H1 (cell line): ENCODE measurements around the gene SMTNL1. TPM values are rescaled to one million over a fixed set of nuclear protein-coding genes. Genes with fewer than 3 reads are reported as not detected.

Experiments used
- CTCF ChIA-PET: fragments of 300-600 bp; sonication (Branson Sonifier 250); formaldehyde crosslinking; loops from one replicate; lab custom pipeline; 2021; ENCODE audit not compliant: partially characterized antibody; lab: Charles Lee
- POLR2A ChIA-PET: fragments of 300-600 bp; sonication (Branson Sonifier 250); formaldehyde crosslinking; loops from one replicate; lab custom pipeline; 2021; ENCODE audit warnings: inconsistent platforms; ENCODE audit not compliant: partially characterized antibody; lab: Charles Lee
- DNase-seq, 2 experiments: peaks; one replicate each; pipeline versions ENCODE4 v3.0.0 to v3.0.0-alpha.2; 2010 to 2022; ENCODE audit warnings: low spot score in 2 of 2, low read depth in 1 of 2, mixed read lengths in 1 of 2
- FAIRE-seq: peaks from 2 replicates; lab custom pipeline; 2011; peaks lifted over from hg19 to GRCh38; lab: Jason Lieb, UNC
- H2AFZ ChIP-seq: 2 replicates; pipeline ENCODE4 v1.8.1; 2012; ENCODE audit warnings: low read length, inconsistent platforms
- H2AK5ac ChIP-seq: 2 replicates; pipeline ENCODE4 v1.6.1; 2013; ENCODE audit warnings: low read depth, low read length
- H2BK120ac ChIP-seq: replicated peaks from 2 replicates; pipeline ENCODE3; 2013; ENCODE audit warnings: low read depth, low read length, inconsistent platforms
- H2BK12ac ChIP-seq: 2 replicates; pipeline ENCODE4 v1.6.1; 2013; ENCODE audit warnings: low read depth, low read length
- H2BK15ac ChIP-seq: 2 replicates; pipeline ENCODE4 v1.6.1; 2013; ENCODE audit warnings: low read length
- H2BK20ac ChIP-seq: 2 replicates; pipeline ENCODE4 v1.6.1; 2013; ENCODE audit warnings: low read length
- H2BK5ac ChIP-seq: 2 replicates; pipeline ENCODE4 v1.6.1; 2013; ENCODE audit warnings: low read depth, low read length
- H3K14ac ChIP-seq: 2 replicates; pipeline ENCODE4 v1.6.1; 2013; ENCODE audit warnings: inconsistent platforms; ENCODE audit not compliant: insufficient read length
- H3K18ac ChIP-seq: 2 replicates; pipeline ENCODE4 v1.6.1; 2013; ENCODE audit warnings: low read length; ENCODE audit errors: extremely low read depth
- H3K23ac ChIP-seq: 2 replicates; pipeline ENCODE4 v1.6.1; 2013; ENCODE audit warnings: inconsistent platforms; ENCODE audit not compliant: insufficient read length
- H3K23me2 ChIP-seq: 2 replicates; pipeline ENCODE4 v1.6.1; 2013; ENCODE audit warnings: low read depth, low read length
- H3K27ac ChIP-seq: 2 replicates; pipeline ENCODE4 v1.6.1; 2011; ENCODE audit warnings: low read depth, low read length, inconsistent platforms
- H3K27me3 ChIP-seq, 4 experiments: replicated peaks in 1 of 4; 1 replicate in 1 of 4; 2 replicates in 3 of 4; pipeline versions ENCODE4 v1.6.1 to v1.8.1; 2011 to 2013; ENCODE audit warnings: low read length in 3 of 4, mild to moderate bottlenecking in 3 of 4, inconsistent platforms in 2 of 4, mixed read lengths in 2 of 4, moderate library complexity in 1 of 4; ENCODE audit not compliant: control insufficient read depth in 3 of 4, insufficient read depth in 3 of 4; ENCODE audit errors: extremely low read depth in 1 of 4
- H3K36me3 ChIP-seq, 4 experiments: 2 replicates each; pipeline versions ENCODE4 v1.6.1 to v1.8.1; 2011 to 2013; ENCODE audit warnings: mild to moderate bottlenecking in 4 of 4, low read length in 3 of 4, moderate library complexity in 2 of 4, control low read depth in 1 of 4, inconsistent platforms in 1 of 4; ENCODE audit not compliant: insufficient read depth in 4 of 4, control insufficient read depth in 2 of 4
- H3K4ac ChIP-seq: replicated peaks from 2 replicates; pipeline ENCODE3; 2013; ENCODE audit warnings: low read length, low read depth, mixed read lengths, inconsistent platforms; ENCODE audit not compliant: insufficient read length
- H3K4me1 ChIP-seq, 4 experiments: replicated peaks in 1 of 4; 1 replicate in 1 of 4; 2 replicates in 3 of 4; pipeline versions ENCODE4 v1.6.1 to v1.8.1; 2011 to 2013; ENCODE audit warnings: low read length in 3 of 4, inconsistent platforms in 2 of 4, mixed read lengths in 1 of 4; ENCODE audit not compliant: insufficient read depth in 4 of 4, control insufficient read depth in 3 of 4
- H3K4me2 ChIP-seq, 2 experiments: 2 replicates each; pipeline versions ENCODE4 v1.6.1 to v1.8.1; 2011 to 2013; ENCODE audit warnings: low read depth in 2 of 2, low read length in 2 of 2, control low read depth in 1 of 2, inconsistent platforms in 1 of 2, mild to moderate bottlenecking in 1 of 2; ENCODE audit not compliant: insufficient read depth in 1 of 2
- H3K4me3 ChIP-seq, 4 experiments: fragments of 200-600, 300-600 bp in 1 of 4; sonication (generic), shearing (Covaris generic), sonication (Bioruptor Twin) in 1 of 4; 2 replicates each; pipeline versions ENCODE4 v1.5.1 to v1.8.1; 2011 to 2016; ENCODE audit warnings: low read length in 4 of 4, low read depth in 3 of 4, control low read depth in 2 of 4, inconsistent platforms in 2 of 4, mild to moderate bottlenecking in 2 of 4, mixed read lengths in 1 of 4, moderate library complexity in 1 of 4; ENCODE audit not compliant: insufficient read depth in 2 of 4; ENCODE audit errors: extremely low read depth in 1 of 4
- H3K56ac ChIP-seq: replicated peaks from 2 replicates; pipeline ENCODE3; 2013; ENCODE audit warnings: low read depth, mild to moderate bottlenecking, mixed read lengths, low read length, inconsistent platforms; ENCODE audit not compliant: insufficient read length
- H3K79me1 ChIP-seq: 2 replicates; pipeline ENCODE4 v1.6.1; 2013; ENCODE audit warnings: low read depth, low read length, control low read depth
- H3K79me2 ChIP-seq, 2 experiments: 2 replicates each; pipeline versions ENCODE4 v1.6.1 to v1.8.1; 2012 to 2013; ENCODE audit warnings: low read length in 2 of 2, mild to moderate bottlenecking in 2 of 2, inconsistent platforms in 1 of 2; ENCODE audit not compliant: insufficient read depth in 2 of 2, control insufficient read depth in 1 of 2
- H3K9ac ChIP-seq, 4 experiments: replicated peaks in 1 of 4; 1 replicate in 1 of 4; 2 replicates in 3 of 4; pipeline versions ENCODE4 v1.6.1 to v1.8.1; 2011 to 2013; ENCODE audit warnings: low read depth in 3 of 4, low read length in 3 of 4, control low read depth in 2 of 4, mild to moderate bottlenecking in 2 of 4, moderate library complexity in 2 of 4, inconsistent platforms in 1 of 4; ENCODE audit errors: extremely low read depth in 1 of 4
- H3K9me3 ChIP-seq, 2 experiments: 2 replicates each; pipeline versions ENCODE4 v1.6.1 to v1.8.1; 2012 to 2013; ENCODE audit warnings: mild to moderate bottlenecking in 2 of 2, moderate library complexity in 2 of 2, control low read depth in 1 of 2, inconsistent platforms in 1 of 2, low read depth in 1 of 2, low read length in 1 of 2, mixed read lengths in 1 of 2; ENCODE audit not compliant: insufficient read depth in 2 of 2
- H4K20me1 ChIP-seq, 2 experiments: replicated peaks in 1 of 2; 2 replicates each; pipeline versions ENCODE3 to v1.8.1; 2011 to 2013; ENCODE audit warnings: inconsistent platforms in 2 of 2, low read length in 2 of 2, mild to moderate bottlenecking in 1 of 2; ENCODE audit not compliant: insufficient read depth in 2 of 2, control insufficient read depth in 1 of 2
- H4K5ac ChIP-seq: 2 replicates; pipeline ENCODE4 v1.6.1; 2013; ENCODE audit warnings: low read length, low read depth, mixed read lengths, inconsistent platforms; ENCODE audit not compliant: insufficient read length
- H4K8ac ChIP-seq: 2 replicates; pipeline ENCODE4 v1.8.0; 2013; ENCODE audit warnings: mild to moderate bottlenecking, moderate library complexity, low read length, inconsistent platforms; ENCODE audit not compliant: insufficient read depth; ENCODE audit errors: extremely low read depth
- H4K91ac ChIP-seq: replicated peaks from 2 replicates; pipeline ENCODE3; 2013; ENCODE audit warnings: low read length, mixed read lengths, inconsistent platforms; ENCODE audit not compliant: insufficient read length
- BRCA1 ChIP-seq: IDR thresholded peaks from 2 replicates; pipeline ENCODE4 v1.6.1; 2012; ENCODE audit warnings: low read depth, low read length, improper control_type of control experiment
- CHD2 ChIP-seq: IDR thresholded peaks from 2 replicates; pipeline ENCODE4 v1.6.1; 2012; ENCODE audit warnings: low read length, improper control_type of control experiment
- CREB1 ChIP-seq: IDR thresholded peaks from 2 replicates; pipeline ENCODE4 v1.6.1; 2012; ENCODE audit warnings: inconsistent platforms
- FOSL1 ChIP-seq: IDR thresholded peaks from 2 replicates; pipeline ENCODE4 v1.6.1; 2011; ENCODE audit warnings: mild to moderate bottlenecking, low read depth, low read length, moderate library complexity; ENCODE audit not compliant: insufficient read depth
- KDM4A ChIP-seq: IDR thresholded peaks from one replicate; pipeline ENCODE4 v1.7.1; 2012; ENCODE audit warnings: low read depth, mild to moderate bottlenecking, moderate library complexity, low read length, inconsistent platforms; ENCODE audit not compliant: severe bottlenecking
- POLR2A ChIP-seq, 2 experiments: IDR thresholded peaks; 1 replicate in 1 of 2; 2 replicates in 1 of 2; pipeline ENCODE4 v1.6.1; 2011; ENCODE audit warnings: low read depth in 2 of 2, low read length in 2 of 2, mild to moderate bottlenecking in 2 of 2; ENCODE audit errors: control extremely low read depth in 1 of 2
- POU5F1 ChIP-seq: IDR thresholded peaks from 2 replicates; pipeline ENCODE4 v1.6.1; 2011; ENCODE audit warnings: low read depth, mild to moderate bottlenecking, low read length, moderate library complexity
- RBBP5 ChIP-seq: IDR thresholded peaks from 2 replicates; pipeline ENCODE4 v1.7.1; 2012; ENCODE audit warnings: low read depth, mild to moderate bottlenecking, inconsistent platforms, low read length, moderate library complexity, borderline replicate concordance
- SIN3A ChIP-seq, 2 experiments: IDR thresholded peaks in 1 of 2; conservative IDR thresholded peaks in 1 of 2; 2 replicates each; pipeline ENCODE4 v1.6.1; 2011 to 2012; ENCODE audit warnings: low read length in 2 of 2, improper control_type of control experiment in 1 of 2, low read depth in 1 of 2, mild to moderate bottlenecking in 1 of 2
- SP4 ChIP-seq: IDR thresholded peaks from 2 replicates; pipeline ENCODE4 v1.6.1; 2012; ENCODE audit warnings: low read length, inconsistent platforms
- SUZ12 ChIP-seq: fragments of 200-600 bp; sonication (generic); IDR thresholded peaks from 2 replicates; pipeline ENCODE4 v1.6.1; 2012; ENCODE audit warnings: mild to moderate bottlenecking, inconsistent platforms, low read length, moderate library complexity, mixed read lengths
- ZNF274 ChIP-seq: IDR thresholded peaks from 2 replicates; pipeline ENCODE4 v1.7.0; 2012; ENCODE audit warnings: low read length, borderline replicate concordance; ENCODE audit errors: extremely low read depth
- WGBS, 2 experiments: shearing (Covaris generic) in 1 of 2; methylation state at CpG; one replicate each; pipeline versions ENCODE4 v1.1.6 to v1.1.7; 2013 to 2015; ENCODE audit warnings: low lambda C conversion rate in 2 of 2, mixed read lengths in 2 of 2, inconsistent platforms in 1 of 2, low coverage in 1 of 2, missing lambda C conversion rate in 1 of 2; ENCODE audit not compliant: insufficient replicate concordance in 2 of 2, insufficient coverage in 1 of 2, insufficient read length in 1 of 2; ENCODE audit errors: extremely low coverage in 1 of 2, missing lambda C conversion rate in 1 of 2; 5-methylcytosine and 5-hydroxymethylcytosine counted together
- polyA plus RNA-seq, 7 experiments: library from polyadenylated mRNA; depleted of rRNA in 3 of 7; stranded (reverse) in 5 of 7; unstranded in 2 of 7; fragments of >200 nt in 5 of 7; fragments of 200-250 nt in 2 of 7; gene quantifications; 1 replicate in 5 of 7; 2 replicates in 1 of 7; 4 replicates in 1 of 7; pipeline versions ENCODE4 v1.2.1 to v1.2.3, GENCODE V29; 2011 to 2013; ENCODE audit warnings: missing spikeins in 2 of 7, mixed read lengths in 2 of 7
- total RNA-seq: library from RNA; stranded (reverse); fragmentation: NEBNext Ultra II Directional; extraction: Animal tissue kit (Norgen Biotek cat#: 25700); gene quantifications from 2 replicates; pipeline ENCODE4 v1.2.1, GENCODE V29; 2021

Gene SMTNL1
- total and polyA plus RNA-seq, 2 of the 8 experiments (the other 6 are each of a cell fraction or from before 2014, with no cell fraction given): 0.18 TPM; not detected in 1

DNA sequence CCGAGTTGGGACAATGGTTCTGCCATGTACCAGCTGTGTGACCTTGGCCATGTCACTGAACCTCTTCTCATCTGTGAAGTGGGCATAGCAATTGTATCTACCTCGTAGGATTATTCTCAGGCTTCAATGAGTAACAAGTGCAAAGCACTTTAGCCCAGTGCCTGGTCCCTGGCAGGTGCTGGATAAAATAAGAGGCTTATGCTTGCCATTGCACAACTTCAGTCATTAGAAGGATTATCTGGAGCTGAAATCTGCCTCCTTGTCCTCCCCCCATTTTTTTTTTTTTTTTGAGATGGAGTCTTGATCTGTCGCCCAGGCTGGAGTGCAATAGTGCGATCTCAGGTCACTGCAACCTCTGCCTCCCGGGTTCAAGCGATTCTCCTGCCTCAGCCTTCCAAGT lies 7.2 kb downstream of the SMTNL1 start:
- Histone ChIP-seq H2AK5ac (no peak overlapping the region), H3K27ac (no peak overlapping the region), H3K4me2 (no peak overlapping the region), H2BK5ac (no peak overlapping the region), H3K9me3 (no peaks in the 10 kb centered on the region), H4K8ac (no peak overlapping the region), H3K79me2 (no peaks in the 10 kb centered on the region), H2AFZ (no peak overlapping the region), H3K4me3 (no peak overlapping the region), H3K4ac (no peak overlapping the region), H3K56ac (no peak overlapping the region), H2BK20ac (no peak overlapping the region), H3K14ac (no peak overlapping the region), H3K23me2 (no peaks in the 10 kb centered on the region), H3K18ac (no peak overlapping the region), H3K79me1 (no peaks in the 10 kb centered on the region), H3K23ac (no peak overlapping the region), H2BK120ac (no peak overlapping the region), H2BK12ac (no peak overlapping the region), H4K20me1 (no peaks in the 10 kb centered on the region), H4K5ac (no peak overlapping the region), H2BK15ac (peak overlapping the region; percentile 55), H3K36me3 (peaks cover 0 to 4% (median under 1%) of the 10 kb centered on the region in 4 experiments; a peak in 2 of 8 replicates), H3K4me1 (peaks cover 0 to 15% (median 11%) of the 10 kb centered on the region in 4 experiments; a peak in 6 of 7 replicates), H3K27me3 (no peaks in the 10 kb centered on the region; a peak in 2 of 7 replicates), H3K9ac (no peak overlapping the region), H4K91ac (no peak overlapping the region)
- no peak for FAIRE-seq
- POLR2A ChIA-PET: interaction anchor here (0.8 to 7.2 kb wide), 7 partner anchors 11 to 219 kb away, joined by 3 to 47 read pairs (median 4); partner anchors contain the start of genes RTN4RL2 and UBE2L6
- CTCF ChIA-PET: interaction anchor here (0.6 to 5.5 kb wide), 14 partner anchors 8 to 1477 kb away, joined by 3 to 28 read pairs (median 4); partner anchors contain the start of genes RTN4RL2, SLC43A1 and UBE2L6
- WGBS, 2 experiments: 87% methylated on average over 4 of the region's 6 CpGs; no CpG with 5 or more reads in 1 of the 2 experiments
- no peak for DNase-seq
- TF ChIP-seq SP4: no peak
- TF ChIP-seq FOSL1: no peak
- no peak for TF ChIP-seq RBBP5
- no peak for TF ChIP-seq POLR2A (IDR thresholded peaks at IDR 0.05; ENCODE audit: control extremely low read depth in 1 of 2, low read depth in 2 of 2, low read length in 2 of 2)
- no peak for TF ChIP-seq POU5F1
- no peak for TF ChIP-seq ZNF274
- TF ChIP-seq SIN3A (conservative IDR thresholded peaks at IDR 0.05 in 1 of 2, IDR thresholded peaks at IDR 0.05 in 1 of 2; ENCODE audit: low read depth in 1 of 2, low read length in 2 of 2): no peak
- no peak for TF ChIP-seq KDM4A
- TF ChIP-seq CHD2: no peak
- no peak for TF ChIP-seq CREB1
- TF ChIP-seq SUZ12: no peak
- TF ChIP-seq BRCA1: no peak
